HG03095 (cell line): ENCODE measurements around the gene CAPZB.

Source experiments
- ATAC-seq: cut with Tn5 transposase; IDR thresholded peaks from one replicate; pipeline ENCODE4 v1.9.1; 2021; ENCODE audit warnings: moderate library complexity; ENCODE audit not compliant: unreplicated experiment

The CAPZB gene

GRCh38 chr1:19371226-19372135 lies 113.9 kb downstream of the CAPZB start:
- no peak for ATAC-seq

GRCh38 chr1:19370453-19371170 lies 114.7 kb downstream of the CAPZB start:
- no peak for ATAC-seq

- no peak for ATAC-seq
Observed at GRCh38 chr1:19369396-19370090, 115.8 kb downstream of the CAPZB start.

GRCh38 chr1:19368964-19369363 lies 116.4 kb downstream of the CAPZB start:
- ATAC-seq: no peak

DNA sequence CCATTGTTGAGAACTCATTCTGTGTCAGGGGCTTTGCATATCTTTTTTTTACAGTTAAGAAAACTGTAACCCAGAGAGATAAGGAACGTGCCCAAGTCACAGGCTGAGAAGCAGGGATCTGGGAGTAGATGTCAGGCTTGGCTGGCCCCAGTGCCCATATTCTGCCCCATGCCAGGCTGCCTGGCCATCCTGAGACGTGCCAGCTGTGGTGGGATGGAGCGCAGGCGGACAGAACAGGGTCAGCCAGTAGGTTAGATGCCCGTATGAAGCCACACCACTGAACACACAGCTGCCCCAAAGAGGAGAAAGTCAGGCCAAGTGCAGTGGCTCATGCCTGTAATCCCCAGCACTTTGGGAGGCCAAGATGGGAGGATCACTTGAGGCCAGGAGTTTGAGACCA lies 117.3 kb downstream of the CAPZB start:
- ATAC-seq: no peak

- ATAC-seq: no peak
Observed at GRCh38 chr1:19367584-19368041, 117.7 kb downstream of the CAPZB start.

- no peak for ATAC-seq
Observed at GRCh38 chr1:19366599-19367536, 118.5 kb downstream of the CAPZB start.

- ATAC-seq: no peak
Observed at GRCh38 chr1:19365721-19366120, 119.6 kb downstream of the CAPZB start.

DNA sequence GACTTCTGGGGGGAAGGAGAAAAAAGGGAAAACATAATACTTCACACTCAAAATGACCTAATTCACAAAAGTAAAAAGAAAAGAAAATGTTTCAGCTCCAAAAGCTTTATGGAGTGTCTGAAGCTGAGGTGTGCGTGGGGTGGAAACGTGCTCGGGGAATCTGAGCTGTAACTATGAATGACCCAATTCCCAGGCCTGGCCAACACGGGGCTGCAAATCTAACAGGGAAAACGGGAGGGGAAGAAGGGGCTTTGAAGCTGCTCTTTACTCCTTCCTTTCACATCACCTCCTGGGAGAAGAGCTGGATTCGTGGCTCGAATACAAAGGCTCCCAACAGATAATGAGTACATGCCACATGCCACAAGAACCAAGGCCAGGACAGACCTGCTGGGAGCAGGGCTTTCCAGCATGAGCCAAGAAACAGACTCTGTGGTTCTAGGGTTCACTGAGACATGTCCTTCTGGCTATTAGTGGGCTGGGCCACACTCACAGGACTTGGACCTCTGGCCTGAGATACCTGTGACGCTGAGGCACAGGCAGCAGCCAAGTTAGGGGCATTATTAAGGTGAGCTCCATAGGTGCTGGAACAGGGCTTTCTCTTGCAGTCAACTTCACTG lies 121.7 kb downstream of the CAPZB start:
- ATAC-seq: no peak

- ATAC-seq: no peak
Observed at GRCh38 chr1:19361611-19362147, 123.7 kb downstream of the CAPZB start.

GRCh38 chr1:19360843-19361610 lies 124.3 kb downstream of the CAPZB start:
- no peak for ATAC-seq

- ATAC-seq: no peak
Observed at GRCh38 chr1:19360432-19360831, 124.9 kb downstream of the CAPZB start.

DNA sequence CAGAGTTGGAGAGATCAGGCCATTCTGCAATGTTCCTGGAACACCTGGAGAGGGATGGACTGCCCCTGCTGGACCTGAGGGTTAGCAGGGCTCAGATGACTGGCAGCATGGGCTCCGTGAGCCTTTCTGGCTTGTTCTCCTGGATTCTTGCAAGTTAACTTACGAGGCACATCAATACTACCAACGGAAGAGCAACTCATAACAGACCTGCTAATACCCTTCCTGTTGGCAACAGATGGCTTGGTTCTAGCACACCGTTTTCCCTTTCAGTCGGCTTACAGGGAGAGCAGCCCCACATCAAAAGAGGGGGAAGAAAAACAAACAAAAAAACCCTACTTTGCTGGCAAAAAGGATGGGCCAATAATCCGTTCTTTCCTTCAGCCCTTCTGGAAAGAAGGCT lies 125.3 kb downstream of the CAPZB start:
- ATAC-seq: no peak

DNA sequence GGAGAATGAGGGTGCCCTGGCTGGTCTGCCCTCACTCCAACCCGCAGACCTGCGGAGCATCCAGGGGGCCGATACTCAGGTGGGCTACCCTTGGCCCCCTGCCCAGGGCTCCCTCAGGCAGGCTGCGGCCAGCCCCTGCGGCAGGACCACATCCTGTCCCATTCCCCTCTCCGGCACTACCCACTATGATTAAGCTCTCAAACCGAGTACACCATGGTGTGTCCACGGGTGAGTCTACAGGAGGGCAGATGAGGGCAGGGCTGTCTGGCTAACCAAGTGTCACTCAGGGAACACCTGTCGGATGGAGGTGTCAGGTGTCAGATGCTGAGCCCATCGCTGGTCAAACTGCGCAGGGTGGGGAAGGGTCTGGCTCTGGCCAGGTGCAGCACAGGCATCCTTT lies 126.0 kb downstream of the CAPZB start:
- no peak for ATAC-seq

DNA sequence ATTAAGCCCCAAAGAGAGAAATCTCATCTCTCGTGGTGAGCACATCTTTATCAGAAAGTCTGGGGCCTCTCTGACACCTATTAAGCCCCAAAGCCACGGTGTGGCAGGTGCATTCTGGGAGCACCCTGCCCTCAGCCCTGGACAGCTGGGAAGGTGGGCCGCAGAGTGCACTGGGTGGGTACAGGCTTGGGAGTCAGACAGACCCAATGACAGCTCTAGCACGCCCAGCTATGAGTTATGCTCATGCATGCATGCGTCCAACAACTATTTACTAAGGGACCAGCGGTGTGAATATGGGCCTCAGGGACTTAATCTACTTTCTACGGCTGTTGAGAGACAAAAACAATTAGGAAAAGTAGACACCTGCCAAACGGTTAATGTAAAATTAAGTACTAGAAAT lies 126.6 kb downstream of the CAPZB start:
- ATAC-seq: no peak

DNA sequence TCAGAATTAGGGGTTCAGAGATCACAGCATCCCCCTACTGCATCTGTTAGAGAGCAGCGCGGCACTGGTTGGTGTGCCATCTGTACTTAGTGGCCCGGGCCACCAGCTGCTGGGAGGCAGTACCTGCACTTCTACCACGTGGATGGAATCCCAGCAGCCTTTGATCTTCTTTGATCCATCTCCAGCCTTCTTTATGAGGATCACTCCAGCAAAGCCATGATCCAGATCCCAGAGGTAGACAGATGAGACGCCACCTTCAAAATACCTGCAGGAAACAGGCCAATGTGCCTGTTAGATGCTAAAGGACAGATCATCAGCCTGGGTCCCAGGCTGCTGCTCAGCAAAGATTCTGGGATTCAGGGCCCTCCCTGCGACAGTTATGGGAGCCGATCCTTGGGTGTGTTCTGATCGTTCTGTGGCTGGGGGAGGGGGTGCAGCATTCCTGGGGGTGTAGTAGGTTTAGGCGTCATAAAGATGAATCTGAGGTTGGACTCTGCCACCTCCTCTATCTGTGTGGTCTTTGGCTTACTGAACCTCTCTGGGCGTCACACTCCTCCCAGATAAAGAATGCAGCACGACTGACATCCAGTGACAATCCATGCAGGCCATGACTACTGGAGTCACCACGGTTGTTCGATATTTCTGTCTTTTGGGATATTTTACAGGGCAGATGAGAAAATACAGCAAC lies 127.9 kb downstream of the CAPZB start:
- no peak for ATAC-seq

- no peak for ATAC-seq
Observed at GRCh38 chr1:19356266-19356665, 129.1 kb downstream of the CAPZB start.

GRCh38 chr1:19354531-19354981 lies 130.8 kb downstream of the CAPZB start:
- ATAC-seq: no peak
